ENCODE measurements around the gene HSPD1. TPM values are rescaled to one million over a fixed set of nuclear protein-coding genes. Genes with fewer than 3 reads are reported as not detected.

Gene HSPD1
- 995 TPM for total RNA-seq (2021; ENCODE audit: unreplicated experiment)
- polyA plus RNA-seq (2012) = 359 and 527 TPM in 2 replicates
- percentile 99 among the genes with signal in this experiment for Bru-seq, nascent RNA
- BruChase-seq, experiment 1, labeled RNA remaining after a 6-hour chase = percentile 100 among the genes with signal in this experiment
- percentile 100 among the genes with signal in this experiment for BruChase-seq, experiment 2, labeled RNA remaining after a 2-hour chase
- long read RNA-seq, transcript HSPD1-202 (12 exons, 2,455 nt) = major isoform, 2,118 of 2,966 reads
- long read RNA-seq, transcript HSPD1-201 (12 exons, 2,299 nt) = minor isoform, 11 of 2,966 reads
- long read RNA-seq, partial matches to known transcripts = 687 of 2,966 reads
- long read RNA-seq, other reads (novel, unspliced or antisense) = 148 of 2,966 reads

DNA sequence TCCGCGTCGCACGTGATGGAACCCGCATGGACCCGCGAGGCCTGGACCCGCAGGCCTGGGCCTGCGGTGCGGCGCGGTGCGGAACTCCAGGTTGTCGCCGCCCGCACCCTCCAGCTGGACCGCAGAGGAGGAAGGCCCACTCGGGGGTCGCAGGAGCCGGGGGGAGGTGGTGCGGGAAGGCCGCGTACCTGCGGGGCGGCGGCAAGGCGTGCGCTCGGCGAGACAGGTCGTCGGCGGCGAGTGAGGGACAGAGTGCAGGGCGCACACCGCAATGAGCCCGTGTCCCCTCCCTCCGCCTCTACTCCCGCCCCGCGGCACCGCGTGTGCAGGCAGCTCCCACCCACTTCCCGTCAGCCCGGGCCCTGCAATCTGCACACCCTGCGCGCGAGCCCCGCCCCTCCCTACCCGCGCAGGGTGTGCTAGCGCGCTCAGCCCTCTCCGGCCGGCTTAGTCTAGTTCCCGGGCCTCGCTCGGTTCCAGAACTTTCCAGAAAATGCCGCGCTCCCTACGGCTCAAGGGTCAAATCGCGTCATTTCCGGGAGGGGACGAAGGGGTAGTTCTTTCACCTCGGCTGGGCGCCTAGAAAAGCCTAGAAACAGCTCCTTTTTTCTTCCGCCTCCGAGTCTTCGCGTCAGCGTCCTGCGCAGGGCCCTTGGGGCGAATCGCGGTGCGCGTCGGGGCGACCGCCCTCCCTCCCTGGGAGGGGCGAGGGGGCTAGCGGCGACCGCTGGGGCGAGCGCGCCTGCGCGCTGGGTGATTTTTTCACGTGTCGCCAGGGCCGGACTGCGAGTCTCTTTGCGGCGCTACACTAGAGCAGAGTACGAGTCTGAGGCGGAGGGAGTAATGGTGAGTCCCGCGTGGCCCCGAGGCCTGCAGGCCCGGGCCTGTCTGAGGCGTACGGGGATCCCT is at the start of gene HSPD1, which contains the start of gene HSPE1:
HSPD1 (minus strand) TSS at position 247 of the 909 bp plus-strand sequence. CDS start 992 bp downstream, outside the sequence.
HSPE1 (plus strand) TSS at position 786 of the 909 bp plus-strand sequence; CDS start at position 844, 58 bp downstream.
- no TSS peak for BruUV-seq (replicated peaks)
- peak; percentile 99 for DNase-seq (ENCODE audit: low read depth, low spot score)
- peak; percentile 83 for ATAC-seq
- intact Hi-C loops (cut with micrococcal nuclease) = loop anchor here (1.0 to 10.0 kb wide), 2 partner anchors 47 to 205 kb away; partner anchors contain the start of genes COQ10B and MARS2
- Histone ChIP-seq H3K9ac (ENCODE audit: low read length) (peak within 1 kb of the TSS; percentile 90), H3K4me1 (ENCODE audit: control insufficient read depth in 1 of 2, insufficient read depth in 2 of 2, low read length in 2 of 2) (peaks cover 7 to 29% of the 10 kb centered on the region in 2 experiments; a peak in 3 of 4 replicates), H3K79me2 (ENCODE audit: insufficient read depth, low read length) (peaks cover 95% of the 10 kb centered on the region), H3K36me3 (ENCODE audit: control insufficient read depth in 1 of 2, insufficient read depth in 2 of 2, low read length in 2 of 2) (peaks cover 46 to 86% of the 10 kb centered on the region in 2 experiments), H3K9me3 (ENCODE audit: control insufficient read depth in 1 of 2, insufficient read depth in 1 of 2, low read depth in 1 of 2, low read length in 2 of 2) (no peaks in the 10 kb centered on the region), H3K27me3 (ENCODE audit: insufficient read depth, low read length) (no peaks in the 10 kb centered on the region), H3K9me2 (ENCODE audit: insufficient read depth) (no peaks in the 10 kb centered on the region), H3K4me2 (ENCODE audit: low read length) (peak within 1 kb of the TSS; percentile 67), H2AFZ (ENCODE audit: low read depth, low read length, poor library complexity, severe bottlenecking) (no peak within 1 kb of the TSS), H3K4me3 (replicated peaks in 1 of 2; ENCODE audit: low read depth in 1 of 2, low read length in 2 of 2) (peak within 1 kb of the TSS; percentile 81 to 83), H4K20me1 (ENCODE audit: insufficient read depth) (peaks cover 56% of the 10 kb centered on the region; the same call in 1 of the 2 replicates), H3K27ac (ENCODE audit: low read depth, low read length) (peak within 1 kb of the TSS; percentile 98)
- RAD21 ChIA-PET (ENCODE audit: low non-redundant PET in 1 of 2, low total read pairs in 2 of 2, uncharacterized antibody in 2 of 2, unreplicated experiment in 2 of 2) = interaction anchor here in 1 of 2 experiments (1.3 kb wide), 1 partner anchor 100 kb away, joined by 3 read pairs; no protein-coding TSS in a partner anchor
- POLR2A ChIA-PET = interaction anchor here (0.6 to 2.0 kb wide), 15 partner anchors 9 to 483 kb away, joined by 3 to 25 read pairs (median 4); partner anchors contain the start of genes COQ10B, MARS2 and MOB4
- CTCF ChIA-PET = interaction anchor here (1.0 kb wide), 1 partner anchor 100 kb away, joined by 4 read pairs; no protein-coding TSS in a partner anchor
- 0 out of 2 replicates have a peak, but pooled peaks have one; percentile 4 for TF ChIP-seq FOSL1 (IDR thresholded peaks at IDR 0.05; ENCODE audit: low read depth)
- TF ChIP-seq, protein P1, sequence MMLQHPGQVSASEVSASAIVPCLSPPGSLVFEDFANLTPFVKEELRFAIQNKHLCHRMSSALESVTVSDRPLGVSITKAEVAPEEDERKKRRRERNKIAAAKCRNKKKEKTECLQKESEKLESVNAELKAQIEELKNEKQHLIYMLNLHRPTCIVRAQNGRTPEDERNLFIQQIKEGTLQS (IDR thresholded peaks at IDR 0.05) = no peak
- TF ChIP-seq EZH2 (IDR thresholded peaks at IDR 0.05) = no peak
- peak; percentile 99 for TF ChIP-seq ZFX (IDR thresholded peaks at IDR 0.05)
- TF ChIP-seq POLR2AphosphoS5 (IDR thresholded peaks at IDR 0.05; ENCODE audit: low read depth, low read length) = peak; percentile 99
- TF ChIP-seq POLR2A (IDR thresholded peaks at IDR 0.05; ENCODE audit: borderline replicate concordance, extremely low read depth, insufficient read depth, insufficient read length) = peak; percentile 84
- TF ChIP-seq, protein P2, sequence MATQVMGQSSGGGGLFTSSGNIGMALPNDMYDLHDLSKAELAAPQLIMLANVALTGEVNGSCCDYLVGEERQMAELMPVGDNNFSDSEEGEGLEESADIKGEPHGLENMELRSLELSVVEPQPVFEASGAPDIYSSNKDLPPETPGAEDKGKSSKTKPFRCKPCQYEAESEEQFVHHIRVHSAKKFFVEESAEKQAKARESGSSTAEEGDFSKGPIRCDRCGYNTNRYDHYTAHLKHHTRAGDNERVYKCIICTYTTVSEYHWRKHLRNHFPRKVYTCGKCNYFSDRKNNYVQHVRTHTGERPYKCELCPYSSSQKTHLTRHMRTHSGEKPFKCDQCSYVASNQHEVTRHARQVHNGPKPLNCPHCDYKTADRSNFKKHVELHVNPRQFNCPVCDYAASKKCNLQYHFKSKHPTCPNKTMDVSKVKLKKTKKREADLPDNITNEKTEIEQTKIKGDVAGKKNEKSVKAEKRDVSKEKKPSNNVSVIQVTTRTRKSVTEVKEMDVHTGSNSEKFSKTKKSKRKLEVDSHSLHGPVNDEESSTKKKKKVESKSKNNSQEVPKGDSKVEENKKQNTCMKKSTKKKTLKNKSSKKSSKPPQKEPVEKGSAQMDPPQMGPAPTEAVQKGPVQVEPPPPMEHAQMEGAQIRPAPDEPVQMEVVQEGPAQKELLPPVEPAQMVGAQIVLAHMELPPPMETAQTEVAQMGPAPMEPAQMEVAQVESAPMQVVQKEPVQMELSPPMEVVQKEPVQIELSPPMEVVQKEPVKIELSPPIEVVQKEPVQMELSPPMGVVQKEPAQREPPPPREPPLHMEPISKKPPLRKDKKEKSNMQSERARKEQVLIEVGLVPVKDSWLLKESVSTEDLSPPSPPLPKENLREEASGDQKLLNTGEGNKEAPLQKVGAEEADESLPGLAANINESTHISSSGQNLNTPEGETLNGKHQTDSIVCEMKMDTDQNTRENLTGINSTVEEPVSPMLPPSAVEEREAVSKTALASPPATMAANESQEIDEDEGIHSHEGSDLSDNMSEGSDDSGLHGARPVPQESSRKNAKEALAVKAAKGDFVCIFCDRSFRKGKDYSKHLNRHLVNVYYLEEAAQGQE (IDR thresholded peaks at IDR 0.05; ENCODE audit: low read depth) = no peak
- no peak; the same call in 1 of the 2 replicates for TF ChIP-seq JUND (IDR thresholded peaks at IDR 0.05)
- TF ChIP-seq, protein P3, sequence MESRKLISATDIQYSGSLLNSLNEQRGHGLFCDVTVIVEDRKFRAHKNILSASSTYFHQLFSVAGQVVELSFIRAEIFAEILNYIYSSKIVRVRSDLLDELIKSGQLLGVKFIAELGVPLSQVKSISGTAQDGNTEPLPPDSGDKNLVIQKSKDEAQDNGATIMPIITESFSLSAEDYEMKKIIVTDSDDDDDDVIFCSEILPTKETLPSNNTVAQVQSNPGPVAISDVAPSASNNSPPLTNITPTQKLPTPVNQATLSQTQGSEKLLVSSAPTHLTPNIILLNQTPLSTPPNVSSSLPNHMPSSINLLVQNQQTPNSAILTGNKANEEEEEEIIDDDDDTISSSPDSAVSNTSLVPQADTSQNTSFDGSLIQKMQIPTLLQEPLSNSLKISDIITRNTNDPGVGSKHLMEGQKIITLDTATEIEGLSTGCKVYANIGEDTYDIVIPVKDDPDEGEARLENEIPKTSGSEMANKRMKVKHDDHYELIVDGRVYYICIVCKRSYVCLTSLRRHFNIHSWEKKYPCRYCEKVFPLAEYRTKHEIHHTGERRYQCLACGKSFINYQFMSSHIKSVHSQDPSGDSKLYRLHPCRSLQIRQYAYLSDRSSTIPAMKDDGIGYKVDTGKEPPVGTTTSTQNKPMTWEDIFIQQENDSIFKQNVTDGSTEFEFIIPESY (IDR thresholded peaks at IDR 0.05; ENCODE audit: extremely low read depth, insufficient replicate concordance, low read length) = peak; percentile 88
- TF ChIP-seq, protein P4, sequence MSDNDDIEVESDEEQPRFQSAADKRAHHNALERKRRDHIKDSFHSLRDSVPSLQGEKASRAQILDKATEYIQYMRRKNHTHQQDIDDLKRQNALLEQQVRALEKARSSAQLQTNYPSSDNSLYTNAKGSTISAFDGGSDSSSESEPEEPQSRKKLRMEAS (IDR thresholded peaks at IDR 0.05) = peak; percentile 91
- TF ChIP-seq, protein P5, sequence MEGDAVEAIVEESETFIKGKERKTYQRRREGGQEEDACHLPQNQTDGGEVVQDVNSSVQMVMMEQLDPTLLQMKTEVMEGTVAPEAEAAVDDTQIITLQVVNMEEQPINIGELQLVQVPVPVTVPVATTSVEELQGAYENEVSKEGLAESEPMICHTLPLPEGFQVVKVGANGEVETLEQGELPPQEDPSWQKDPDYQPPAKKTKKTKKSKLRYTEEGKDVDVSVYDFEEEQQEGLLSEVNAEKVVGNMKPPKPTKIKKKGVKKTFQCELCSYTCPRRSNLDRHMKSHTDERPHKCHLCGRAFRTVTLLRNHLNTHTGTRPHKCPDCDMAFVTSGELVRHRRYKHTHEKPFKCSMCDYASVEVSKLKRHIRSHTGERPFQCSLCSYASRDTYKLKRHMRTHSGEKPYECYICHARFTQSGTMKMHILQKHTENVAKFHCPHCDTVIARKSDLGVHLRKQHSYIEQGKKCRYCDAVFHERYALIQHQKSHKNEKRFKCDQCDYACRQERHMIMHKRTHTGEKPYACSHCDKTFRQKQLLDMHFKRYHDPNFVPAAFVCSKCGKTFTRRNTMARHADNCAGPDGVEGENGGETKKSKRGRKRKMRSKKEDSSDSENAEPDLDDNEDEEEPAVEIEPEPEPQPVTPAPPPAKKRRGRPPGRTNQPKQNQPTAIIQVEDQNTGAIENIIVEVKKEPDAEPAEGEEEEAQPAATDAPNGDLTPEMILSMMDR (IDR thresholded peaks at IDR 0.05 in 2 of 3, conservative IDR thresholded peaks at IDR 0.05 in 1 of 3; ENCODE audit: borderline replicate concordance in 1 of 3, insufficient read depth in 1 of 3, low read depth in 2 of 3, low read length in 2 of 3) = no peak
- no peak; the same call in 1 of the 2 replicates for TF ChIP-seq CEBPB (IDR thresholded peaks at IDR 0.05; ENCODE audit: low read depth)
- no peak; the same call in 1 of the 2 replicates for TF ChIP-seq RAD21 (IDR thresholded peaks at IDR 0.05; ENCODE audit: low read depth)
- peak; percentile 83 for TF ChIP-seq YY1 (IDR thresholded peaks at IDR 0.05; ENCODE audit: extremely low read depth, insufficient replicate concordance, low read depth, low read length)
